ENCODE measurements around the gene TSKS.

TSKS gene

DNA sequence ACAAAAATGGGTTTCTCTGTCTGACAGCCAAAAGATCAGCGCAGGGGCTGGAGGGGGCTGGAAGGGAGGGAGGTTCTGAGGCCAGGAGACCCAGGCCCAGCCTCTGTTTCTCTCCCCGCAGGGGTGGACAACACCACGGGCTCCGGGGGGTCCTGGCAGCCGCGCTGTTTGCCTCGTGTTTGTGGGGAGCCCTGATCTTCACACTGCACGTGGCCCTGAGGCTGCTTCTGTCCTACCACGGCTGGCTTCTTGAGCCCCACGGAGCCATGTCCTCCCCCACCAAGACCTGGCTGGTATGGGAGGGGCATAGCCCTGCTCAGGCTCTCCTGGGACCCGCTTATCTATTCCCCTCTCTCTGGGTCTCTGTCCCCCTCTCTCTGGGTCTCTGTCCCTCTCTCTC lies 62.5 kb downstream of the TSKS start:
- H3K4me3 ChIP-seq (ENCODE audit: control insufficient read depth, low read depth, low read length), result no peak overlapping the region
- TF ChIP-seq, protein P1, sequence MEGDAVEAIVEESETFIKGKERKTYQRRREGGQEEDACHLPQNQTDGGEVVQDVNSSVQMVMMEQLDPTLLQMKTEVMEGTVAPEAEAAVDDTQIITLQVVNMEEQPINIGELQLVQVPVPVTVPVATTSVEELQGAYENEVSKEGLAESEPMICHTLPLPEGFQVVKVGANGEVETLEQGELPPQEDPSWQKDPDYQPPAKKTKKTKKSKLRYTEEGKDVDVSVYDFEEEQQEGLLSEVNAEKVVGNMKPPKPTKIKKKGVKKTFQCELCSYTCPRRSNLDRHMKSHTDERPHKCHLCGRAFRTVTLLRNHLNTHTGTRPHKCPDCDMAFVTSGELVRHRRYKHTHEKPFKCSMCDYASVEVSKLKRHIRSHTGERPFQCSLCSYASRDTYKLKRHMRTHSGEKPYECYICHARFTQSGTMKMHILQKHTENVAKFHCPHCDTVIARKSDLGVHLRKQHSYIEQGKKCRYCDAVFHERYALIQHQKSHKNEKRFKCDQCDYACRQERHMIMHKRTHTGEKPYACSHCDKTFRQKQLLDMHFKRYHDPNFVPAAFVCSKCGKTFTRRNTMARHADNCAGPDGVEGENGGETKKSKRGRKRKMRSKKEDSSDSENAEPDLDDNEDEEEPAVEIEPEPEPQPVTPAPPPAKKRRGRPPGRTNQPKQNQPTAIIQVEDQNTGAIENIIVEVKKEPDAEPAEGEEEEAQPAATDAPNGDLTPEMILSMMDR (conservative IDR thresholded peaks at IDR 0.05; ENCODE audit: control insufficient read depth, insufficient read depth, low read depth, low read length), result no peak
- no peak for DNase-seq (ENCODE audit: low read depth)

DNA sequence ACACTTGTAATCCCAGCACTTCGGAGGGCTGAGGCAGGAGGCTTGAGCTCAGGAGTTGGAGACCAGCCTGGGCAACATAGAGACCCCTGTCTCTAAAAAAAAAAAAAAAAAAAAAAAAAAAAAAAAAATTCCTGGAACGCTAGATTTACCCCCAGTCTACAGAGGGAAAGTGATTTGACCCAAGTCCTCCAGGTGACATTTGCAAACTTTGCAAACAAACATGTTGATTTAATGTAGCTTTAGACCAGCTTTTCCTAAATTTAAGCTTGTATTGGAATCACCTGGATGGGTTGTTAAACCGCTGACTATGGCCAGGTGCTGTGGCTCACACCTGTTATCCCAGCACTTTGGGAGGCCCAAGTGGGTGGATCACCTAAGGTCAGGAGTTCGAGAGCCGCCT lies 63.7 kb downstream of the TSKS start:
- no peak for DNase-seq (ENCODE audit: low read depth)
- no peak overlapping the region for H3K4me3 ChIP-seq (ENCODE audit: control insufficient read depth, low read depth, low read length)
- TF ChIP-seq, protein P1 (conservative IDR thresholded peaks at IDR 0.05; ENCODE audit: control insufficient read depth, insufficient read depth, low read depth, low read length), result no peak

DNA sequence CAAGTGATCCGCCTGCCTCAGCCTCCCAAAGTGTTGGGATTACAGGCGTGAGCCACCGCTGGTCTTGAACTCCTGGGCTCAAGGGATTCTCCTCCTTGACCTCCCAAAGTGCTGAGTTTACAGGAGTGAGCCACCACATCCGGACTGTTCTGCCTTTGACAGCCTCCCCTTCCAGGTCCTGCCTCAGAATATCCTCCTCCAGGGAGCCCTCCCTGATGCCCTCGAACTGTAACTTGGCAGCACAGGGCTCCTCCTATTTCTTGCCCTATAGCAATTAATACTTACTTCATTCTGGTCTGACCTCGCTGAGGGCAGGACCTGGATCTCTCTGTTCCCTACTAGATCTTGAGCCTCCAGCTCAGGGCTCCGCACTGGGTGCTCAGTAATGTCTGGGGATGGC lies 66.2 kb downstream of the TSKS start:
- no peak overlapping the region for H3K4me3 ChIP-seq (ENCODE audit: control insufficient read depth, low read depth, low read length)
- TF ChIP-seq, protein P1 (conservative IDR thresholded peaks at IDR 0.05; ENCODE audit: control insufficient read depth, insufficient read depth, low read depth, low read length), result no peak
- no peak for DNase-seq (ENCODE audit: low read depth)

DNA sequence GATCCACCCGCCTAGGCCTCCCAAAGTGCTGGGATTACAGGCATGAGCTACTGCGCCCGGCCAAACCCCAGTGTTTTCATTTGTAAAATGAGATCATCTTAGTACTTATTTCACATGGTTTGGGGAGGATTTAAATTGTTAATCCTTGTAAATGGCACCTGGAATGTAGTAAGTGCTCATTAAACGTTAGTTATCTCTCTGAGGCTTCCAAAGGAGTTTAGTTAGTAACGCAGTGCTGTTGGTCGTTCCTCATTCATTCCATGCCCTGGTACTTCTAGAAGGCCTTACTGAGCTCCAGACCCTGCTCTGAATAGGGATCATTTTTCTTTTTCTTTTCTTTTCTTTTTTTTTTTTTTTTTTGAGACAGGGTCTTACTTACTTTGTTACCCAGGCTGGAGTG lies 67.0 kb downstream of the TSKS start:
- H3K4me3 ChIP-seq (ENCODE audit: control insufficient read depth, low read depth, low read length), result no peak overlapping the region
- DNase-seq (ENCODE audit: low read depth), result no peak
- TF ChIP-seq, protein P1 (conservative IDR thresholded peaks at IDR 0.05; ENCODE audit: control insufficient read depth, insufficient read depth, low read depth, low read length), result no peak

DNA sequence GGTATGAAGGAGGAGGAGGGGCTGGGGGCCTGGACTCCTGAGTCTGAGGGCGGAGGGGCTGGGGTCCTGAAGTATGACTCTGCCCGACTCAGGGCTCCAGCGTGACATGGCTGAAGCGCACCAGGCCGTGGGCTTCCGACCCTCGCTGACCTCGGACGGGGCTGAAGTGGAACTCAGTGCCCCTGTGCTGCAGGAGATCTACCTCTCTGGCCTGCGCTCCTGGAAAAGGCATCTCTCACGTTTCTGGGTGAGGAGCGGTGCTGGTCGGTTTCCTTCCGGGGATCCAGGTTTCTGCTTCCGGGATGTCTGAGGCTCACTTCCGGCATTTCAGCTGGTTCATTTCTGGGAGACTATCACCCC lies 71.0 kb downstream of the TSKS start:
- no peak overlapping the region for H3K4me3 ChIP-seq (ENCODE audit: control insufficient read depth, low read depth, low read length)
- DNase-seq (ENCODE audit: low read depth), result no peak
- TF ChIP-seq, protein P1 (conservative IDR thresholded peaks at IDR 0.05; ENCODE audit: control insufficient read depth, insufficient read depth, low read depth, low read length), result no peak

DNA sequence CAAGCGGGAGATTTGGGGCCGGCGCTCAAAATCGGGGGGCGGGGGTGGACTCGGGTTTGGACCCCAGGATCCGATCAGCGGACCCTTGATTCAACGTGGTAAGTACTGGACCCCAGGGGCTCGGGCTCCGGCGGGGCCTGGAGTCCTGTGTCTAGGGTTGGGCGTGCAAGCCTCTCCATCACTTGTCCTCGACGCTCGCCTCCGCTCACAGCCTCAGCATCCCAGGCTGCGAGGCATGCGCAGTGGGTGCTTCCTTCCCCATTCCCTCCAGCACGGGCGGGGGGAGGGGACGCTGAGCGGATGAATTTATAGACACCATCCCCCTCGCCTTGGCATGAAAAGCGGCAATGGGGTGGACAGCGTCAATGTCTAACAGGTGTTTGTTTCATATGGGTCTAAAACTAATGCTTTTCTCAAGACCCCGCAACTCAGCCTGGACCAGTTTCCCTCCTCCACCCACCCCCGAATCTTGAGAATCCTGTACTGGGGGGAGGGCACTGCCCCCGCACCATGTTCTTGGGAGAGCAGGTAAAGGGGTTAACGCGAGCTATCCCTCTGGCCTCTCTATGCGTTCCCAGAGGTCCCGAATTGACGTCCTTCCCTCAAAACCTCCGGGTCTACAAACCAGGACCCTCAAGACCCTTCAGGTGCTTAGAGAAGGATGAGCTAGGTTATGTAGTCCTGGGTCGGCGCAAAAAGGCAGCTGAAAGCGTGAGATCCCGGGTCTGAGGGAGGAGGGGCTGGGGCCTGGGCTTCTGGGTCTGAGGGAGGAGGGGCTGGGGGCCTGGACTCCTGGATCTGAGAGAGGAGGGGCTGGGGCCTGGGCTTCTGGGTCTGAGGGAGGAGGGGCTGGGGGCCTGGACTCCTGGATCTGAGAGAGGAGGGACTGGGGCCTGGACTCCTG lies 71.6 kb downstream of the TSKS start:
- peak; percentile 70 for DNase-seq (ENCODE audit: low read depth)
- peak overlapping the region; percentile 60 for H3K4me3 ChIP-seq (ENCODE audit: control insufficient read depth, low read depth, low read length)

More for the DNA sequence above, 71.6 kb downstream of the TSKS start:
- TF ChIP-seq, protein P1 (conservative IDR thresholded peaks at IDR 0.05; ENCODE audit: control insufficient read depth, insufficient read depth, low read depth, low read length), result no peak

Measured in fibroblast of mammary gland (primary cell).